Fibroblast of pulmonary artery (primary cell): ENCODE results near the gene NLGN3.

Source experiments
- DNase-seq: peaks from one replicate; pipeline ENCODE4 v3.0.0-alpha.2; 2010; ENCODE audit warnings: low read depth
- H3K4me3 ChIP-seq: replicated peaks from 2 replicates; pipeline ENCODE4 v1.5.1; 2011; ENCODE audit warnings: low read depth, mild to moderate bottlenecking, control low read depth, low read length, moderate library complexity
- TF ChIP-seq, protein P1 (sequence below): IDR thresholded peaks from 2 replicates; pipeline ENCODE4 v1.5.1; 2011; ENCODE audit warnings: mild to moderate bottlenecking, control low read depth, low read length, inconsistent platforms; ENCODE audit errors: missing control alignments

The NLGN3 gene

DNA sequence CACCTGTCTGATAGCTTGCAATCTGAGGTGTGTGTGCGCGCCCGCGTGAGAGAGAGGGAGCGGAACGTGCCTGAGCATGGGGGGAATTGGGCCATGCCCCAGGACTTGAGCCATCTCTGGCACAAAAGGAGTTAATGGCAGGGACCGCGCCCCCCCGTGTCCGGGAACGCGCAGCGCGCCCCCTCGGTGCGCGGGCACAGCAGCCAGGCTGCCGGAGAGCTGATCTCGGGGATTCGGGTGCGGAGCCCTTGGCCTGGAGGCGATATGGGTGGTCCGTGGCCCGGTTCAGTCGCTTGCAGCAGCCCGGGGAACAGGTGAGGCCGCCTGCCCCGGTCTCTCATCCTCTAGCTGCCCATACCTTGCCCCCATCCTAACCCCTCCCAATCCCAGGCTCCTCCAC is at the start of gene NLGN3:
NLGN3 (plus strand) TSS at position 191 of the 400 bp plus-strand sequence. CDS start 2,909 bp downstream, outside the sequence.
- H3K4me3 ChIP-seq, result no peak within 1 kb of the TSS
- no peak for DNase-seq
- TF ChIP-seq, protein P1, sequence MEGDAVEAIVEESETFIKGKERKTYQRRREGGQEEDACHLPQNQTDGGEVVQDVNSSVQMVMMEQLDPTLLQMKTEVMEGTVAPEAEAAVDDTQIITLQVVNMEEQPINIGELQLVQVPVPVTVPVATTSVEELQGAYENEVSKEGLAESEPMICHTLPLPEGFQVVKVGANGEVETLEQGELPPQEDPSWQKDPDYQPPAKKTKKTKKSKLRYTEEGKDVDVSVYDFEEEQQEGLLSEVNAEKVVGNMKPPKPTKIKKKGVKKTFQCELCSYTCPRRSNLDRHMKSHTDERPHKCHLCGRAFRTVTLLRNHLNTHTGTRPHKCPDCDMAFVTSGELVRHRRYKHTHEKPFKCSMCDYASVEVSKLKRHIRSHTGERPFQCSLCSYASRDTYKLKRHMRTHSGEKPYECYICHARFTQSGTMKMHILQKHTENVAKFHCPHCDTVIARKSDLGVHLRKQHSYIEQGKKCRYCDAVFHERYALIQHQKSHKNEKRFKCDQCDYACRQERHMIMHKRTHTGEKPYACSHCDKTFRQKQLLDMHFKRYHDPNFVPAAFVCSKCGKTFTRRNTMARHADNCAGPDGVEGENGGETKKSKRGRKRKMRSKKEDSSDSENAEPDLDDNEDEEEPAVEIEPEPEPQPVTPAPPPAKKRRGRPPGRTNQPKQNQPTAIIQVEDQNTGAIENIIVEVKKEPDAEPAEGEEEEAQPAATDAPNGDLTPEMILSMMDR, result no peak

DNA sequence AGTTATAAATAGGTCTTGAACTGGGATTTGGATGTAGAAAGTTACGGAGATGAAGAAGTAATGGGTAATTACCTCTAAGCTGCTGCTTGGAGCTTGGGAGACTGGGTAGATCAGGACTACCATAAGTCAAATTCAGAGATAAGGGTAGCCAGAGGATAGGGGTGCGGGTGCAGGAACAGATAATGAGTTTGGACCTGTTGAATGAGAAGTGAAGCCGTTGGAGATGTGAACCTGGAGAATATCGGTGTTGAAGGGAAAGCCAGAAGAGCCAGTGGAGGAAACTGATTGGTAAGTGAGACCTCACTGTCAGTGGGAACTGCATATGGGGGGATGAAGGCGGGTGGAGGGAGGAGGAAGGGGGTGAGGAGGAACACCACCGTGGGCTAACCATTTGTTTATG is 49.6 kb upstream of the NLGN3 start:
- TF ChIP-seq, protein P1, result no peak
- H3K4me3 ChIP-seq, result peak overlapping the region; percentile 69
- DNase-seq, result no peak

DNA sequence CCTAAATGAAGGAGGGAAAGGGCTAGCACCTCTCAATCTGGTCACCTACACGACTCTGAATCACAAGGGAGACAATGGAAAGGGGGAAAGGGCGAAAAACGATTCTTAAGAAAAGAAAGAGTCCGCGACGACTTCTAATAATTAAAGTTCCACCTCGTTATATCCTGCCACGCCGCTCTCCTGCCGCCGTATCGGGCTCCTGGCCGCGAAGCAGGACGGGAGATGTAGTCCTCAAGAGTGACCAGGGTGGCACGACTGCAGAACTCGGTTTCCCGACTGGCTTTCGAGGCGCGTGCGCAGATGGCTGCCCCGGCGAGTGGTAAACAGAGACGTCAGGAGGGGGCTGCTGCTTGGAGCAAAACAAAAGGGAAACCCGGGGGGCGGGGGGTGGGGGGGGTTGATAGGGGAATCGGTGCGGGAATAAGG is 49.1 kb upstream of the NLGN3 start, which contains the start of gene FOXO4:
FOXO4 (plus strand) TSS at position 297 of the 426 bp plus-strand sequence. CDS start 678 bp downstream, outside the sequence.
- H3K4me3 ChIP-seq, result peak within 1 kb of the TSS; percentile 69
- DNase-seq, result peak; percentile 90
- TF ChIP-seq, protein P1, result no peak

DNA sequence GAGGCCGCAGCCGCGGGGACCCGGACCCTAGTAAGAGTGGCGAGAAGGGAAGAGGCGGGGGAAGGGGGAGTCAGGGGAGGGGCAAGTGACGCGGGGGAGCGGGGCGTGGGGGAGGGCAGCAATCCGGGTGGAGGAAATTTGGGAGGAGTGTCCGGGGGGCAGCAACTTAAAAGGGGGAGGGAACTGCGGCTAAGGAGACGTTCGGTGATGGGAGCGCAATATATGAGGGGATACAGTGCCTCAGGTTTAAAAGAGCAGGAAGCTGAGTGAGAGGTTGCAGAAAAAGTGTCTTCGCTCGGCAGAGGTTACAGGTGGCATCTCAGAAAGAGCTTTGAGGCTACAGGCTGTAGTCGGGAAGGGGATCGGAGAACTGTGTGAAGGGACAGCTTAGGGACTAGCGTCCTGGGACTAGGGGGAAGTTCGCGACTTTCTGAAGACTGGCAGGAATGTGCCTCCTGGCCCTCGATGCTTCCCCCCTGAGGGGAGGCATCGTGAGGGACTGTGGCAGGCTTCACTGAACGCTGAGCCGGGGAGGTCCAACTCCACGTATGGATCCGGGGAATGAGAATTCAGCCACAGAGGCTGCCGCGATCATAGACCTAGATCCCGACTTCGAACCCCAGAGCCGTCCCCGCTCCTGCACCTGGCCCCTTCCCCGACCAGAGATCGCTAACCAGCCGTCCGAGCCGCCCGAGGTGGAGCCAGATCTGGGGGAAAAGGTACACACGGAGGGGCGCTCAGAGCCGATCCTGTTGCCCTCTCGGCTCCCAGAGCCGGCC is 48.5 kb upstream of the NLGN3 start:
- no peak for DNase-seq
- TF ChIP-seq, protein P1, result no peak
- H3K4me3 ChIP-seq, result peak overlapping the region; percentile 69

DNA sequence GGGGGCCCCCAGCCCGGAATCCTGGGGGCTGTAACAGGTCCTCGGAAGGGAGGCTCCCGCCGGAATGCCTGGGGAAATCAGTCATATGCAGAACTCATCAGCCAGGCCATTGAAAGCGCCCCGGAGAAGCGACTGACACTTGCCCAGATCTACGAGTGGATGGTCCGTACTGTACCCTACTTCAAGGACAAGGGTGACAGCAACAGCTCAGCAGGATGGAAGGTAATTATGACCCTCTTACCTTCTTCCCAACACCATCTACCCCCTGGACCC is 47.9 kb upstream of the NLGN3 start:
- TF ChIP-seq, protein P1, result no peak
- no peak for DNase-seq
- H3K4me3 ChIP-seq, result peak overlapping the region; percentile 69

DNA sequence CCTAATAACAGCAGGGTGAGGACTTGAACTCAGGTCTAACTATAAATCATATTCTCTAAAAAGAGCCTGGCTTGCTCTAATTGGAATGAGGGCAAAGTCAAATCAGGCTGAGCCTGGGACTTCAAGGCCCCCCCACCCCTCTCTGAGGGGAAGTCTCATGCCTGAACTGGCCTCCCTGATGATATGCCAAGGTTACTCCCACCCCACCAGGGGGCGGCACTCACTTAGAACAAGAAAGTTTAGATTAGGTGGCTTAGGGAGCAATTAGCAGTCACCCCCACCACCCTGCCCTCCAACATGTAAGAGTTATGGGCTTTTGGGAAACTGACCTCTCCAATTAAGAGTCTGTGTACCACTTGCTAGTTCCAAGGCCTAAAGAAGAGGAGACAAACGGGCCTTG is 46.3 kb upstream of the NLGN3 start:
- peak; percentile 47 for DNase-seq
- TF ChIP-seq, protein P1, result peak; percentile 45
- no peak overlapping the region for H3K4me3 ChIP-seq
